ENCODE data around the gene CHPF. TPM values are rescaled to one million over a fixed set of nuclear protein-coding genes. Genes with fewer than 3 reads are reported as not detected.
A peak's percentile ranks its signal among the peaks of the same experiment; 100 is the strongest.

The CHPF gene
- total and polyA plus RNA-seq, 2 experiments from 2014 or later: 174 to 533 TPM

- Histone ChIP-seq H3K9ac (peak overlapping the region; percentile 99; the same call in 1 of the 2 replicates), H4K20me1 (ENCODE audit: insufficient read depth) (no peaks in the 10 kb centered on the region), H3K79me2 (ENCODE audit: insufficient read depth) (peaks cover 26% of the 10 kb centered on the region), H3K4me1 (ENCODE audit: insufficient read depth) (peaks cover 13% of the 10 kb centered on the region), H3K9me3 (ENCODE audit: low read depth) (no peaks in the 10 kb centered on the region), H2AFZ (no peak overlapping the region), H3F3A (ENCODE audit: insufficient read depth) (no peaks in the 10 kb centered on the region), H3K4me2 (ENCODE audit: unreplicated experiment) (peak overlapping the region; percentile 95), H3K4me3 (peak overlapping the region; percentile 97), H3K27me3 (replicated peaks; ENCODE audit: insufficient read depth) (no peaks in the 10 kb centered on the region), H3K9me2 (ENCODE audit: insufficient read depth) (no peaks in the 10 kb centered on the region), H3K27ac (no peak overlapping the region), H3K36me3 (ENCODE audit: low read depth) (peaks cover 4% of the 10 kb centered on the region; the same call in 1 of the 2 replicates)
- DNase-seq: peak; percentile 46
- in situ Hi-C loops (cut with MboI): no loop called here
- WGBS, 2 experiments (ENCODE audit: low coverage in 1 of 2, low lambda C conversion rate in 2 of 2, missing lambda C conversion rate in 2 of 2): 75 to 82% methylated on average over 2 of the region's 2 CpGs
- TF ChIP-seq EZH2phosphoT487 (IDR thresholded peaks at IDR 0.05; ENCODE audit: insufficient read depth, low read depth): no peak
- no peak for TF ChIP-seq EZH2 (IDR thresholded peaks at IDR 0.05; ENCODE audit: insufficient read depth, poor library complexity, severe bottlenecking)
Measured at GRCh38 chr2:219500135-219500534, 43.5 kb downstream of the CHPF start.

- Histone ChIP-seq H2AFZ (no peak overlapping the region; the same call in 1 of the 2 replicates), H3K79me2 (ENCODE audit: insufficient read depth) (peaks cover 26% of the 10 kb centered on the region), H4K20me1 (ENCODE audit: insufficient read depth) (no peaks in the 10 kb centered on the region), H3K4me2 (ENCODE audit: unreplicated experiment) (peak overlapping the region; percentile 95), H3K36me3 (ENCODE audit: low read depth) (peaks cover 4% of the 10 kb centered on the region; the same call in 1 of the 2 replicates), H3K4me1 (ENCODE audit: insufficient read depth) (peaks cover 13% of the 10 kb centered on the region), H3F3A (ENCODE audit: insufficient read depth) (no peaks in the 10 kb centered on the region), H3K4me3 (peak overlapping the region; percentile 97), H3K27ac (no peak overlapping the region), H3K9me3 (ENCODE audit: low read depth) (no peaks in the 10 kb centered on the region), H3K27me3 (replicated peaks; ENCODE audit: insufficient read depth) (no peaks in the 10 kb centered on the region), H3K9ac (peak overlapping the region; percentile 99), H3K9me2 (ENCODE audit: insufficient read depth) (no peaks in the 10 kb centered on the region)
- in situ Hi-C loops (cut with MboI): no loop called here
- whole genome bisulfite sequencing, 2 experiments (ENCODE audit: low coverage in 1 of 2, low lambda C conversion rate in 2 of 2, missing lambda C conversion rate in 2 of 2): 0 to 3% methylated on average over 1 of the region's 1 CpG
- peak; percentile 27 for DNase-seq
- no peak for TF ChIP-seq EZH2 (IDR thresholded peaks at IDR 0.05; ENCODE audit: insufficient read depth, poor library complexity, severe bottlenecking)
- no peak for TF ChIP-seq EZH2phosphoT487 (IDR thresholded peaks at IDR 0.05; ENCODE audit: insufficient read depth, low read depth)
Measured at GRCh38 chr2:219499555-219499954, 44.1 kb downstream of the CHPF start.

- H3K9ac ChIP-seq: peak overlapping the region; percentile 99
- in situ Hi-C loops (cut with MboI): no loop called here
- H3K79me2 ChIP-seq (ENCODE audit: insufficient read depth): peaks cover 26% of the 10 kb centered on the region
- peak overlapping the region; percentile 97 for H3K4me3 ChIP-seq
- H3K4me2 ChIP-seq (ENCODE audit: unreplicated experiment): peak overlapping the region; percentile 95
- H3K9me3 ChIP-seq (ENCODE audit: low read depth): no peaks in the 10 kb centered on the region
- peak overlapping the region; percentile 93 for H2AFZ ChIP-seq
- peaks cover 4% of the 10 kb centered on the region; the same call in 1 of the 2 replicates for H3K36me3 ChIP-seq (ENCODE audit: low read depth)
- H3K9me2 ChIP-seq (ENCODE audit: insufficient read depth): no peaks in the 10 kb centered on the region
- H3F3A ChIP-seq (ENCODE audit: insufficient read depth): no peaks in the 10 kb centered on the region
- TF ChIP-seq EZH2phosphoT487 (IDR thresholded peaks at IDR 0.05; ENCODE audit: insufficient read depth, low read depth): no peak
- TF ChIP-seq EZH2 (IDR thresholded peaks at IDR 0.05; ENCODE audit: insufficient read depth, poor library complexity, severe bottlenecking): no peak
- H4K20me1 ChIP-seq (ENCODE audit: insufficient read depth): no peaks in the 10 kb centered on the region
- DNase-seq: no peak
- H3K27me3 ChIP-seq (replicated peaks; ENCODE audit: insufficient read depth): no peaks in the 10 kb centered on the region
- H3K4me1 ChIP-seq (ENCODE audit: insufficient read depth): peaks cover 13% of the 10 kb centered on the region
- peak overlapping the region; percentile 81 for H3K27ac ChIP-seq
- WGBS, 2 experiments (ENCODE audit: low coverage in 1 of 2, low lambda C conversion rate in 2 of 2, missing lambda C conversion rate in 2 of 2): 0 to 2% methylated on average over 3 of the region's 3 CpGs
Measured at GRCh38 chr2:219499058-219499307, 44.6 kb downstream of the CHPF start.

DNA sequence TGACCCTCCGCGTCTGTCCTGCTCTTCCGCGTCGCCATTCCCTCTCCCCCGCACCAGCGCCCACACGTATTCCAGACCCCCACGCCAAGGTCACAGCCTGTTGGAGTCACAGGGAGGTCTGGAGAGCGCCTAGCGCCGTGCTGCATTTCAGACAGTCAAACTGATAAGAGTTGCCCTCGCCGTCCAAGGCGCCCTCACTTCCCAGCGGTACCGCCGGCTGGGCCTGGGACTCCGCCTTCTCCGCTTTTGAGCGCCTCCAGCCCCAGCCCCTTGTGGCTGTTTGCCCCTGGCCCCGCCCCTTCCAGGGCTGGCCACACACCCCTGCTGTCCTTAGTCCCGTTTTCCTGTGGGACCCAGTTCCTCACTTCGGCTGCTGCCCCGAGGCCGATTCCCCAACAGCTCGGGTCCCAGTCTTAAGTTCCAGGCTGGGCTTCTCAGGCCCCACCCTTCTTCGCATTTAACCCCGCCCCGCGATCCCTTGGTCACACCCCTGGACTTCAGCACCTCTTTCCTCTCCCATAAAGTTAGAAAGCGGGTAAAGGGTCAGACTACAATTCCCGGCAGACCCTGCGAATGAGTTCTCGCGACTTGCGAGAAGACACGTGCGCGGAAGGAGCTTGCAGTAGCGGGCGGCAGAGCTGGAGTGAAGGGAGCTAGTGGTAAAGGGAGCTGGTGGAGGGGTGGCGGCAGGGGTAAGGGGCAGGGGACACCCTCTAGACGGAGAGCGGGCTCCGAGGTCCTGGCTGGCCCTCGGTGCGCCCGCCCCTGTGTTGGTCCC, 45.1 kb downstream of the CHPF start, which contains the start of gene GMPPA:
Gene GMPPA, plus strand, starts transcription at position 612 of the 778 bp plus-strand sequence. CDS start 1,085 bp downstream, outside the sequence.
- peaks cover 2% of the 10 kb centered on the region; the same call in 1 of the 2 replicates for H3K36me3 ChIP-seq (ENCODE audit: low read depth)
- H3K4me2 ChIP-seq (ENCODE audit: unreplicated experiment): peak within 1 kb of the TSS; percentile 95
- H3K4me3 ChIP-seq: peak within 1 kb of the TSS; percentile 97
- no peaks in the 10 kb centered on the region for H3K9me2 ChIP-seq (ENCODE audit: insufficient read depth)
- H3K27ac ChIP-seq: peak within 1 kb of the TSS; percentile 81
- H3K4me1 ChIP-seq (ENCODE audit: insufficient read depth): peaks cover 13% of the 10 kb centered on the region
- peak; percentile 99 for DNase-seq
- no peaks in the 10 kb centered on the region for H3K27me3 ChIP-seq (replicated peaks; ENCODE audit: insufficient read depth)
- H3K9me3 ChIP-seq (ENCODE audit: low read depth): no peaks in the 10 kb centered on the region
- no peaks in the 10 kb centered on the region for H4K20me1 ChIP-seq (ENCODE audit: insufficient read depth)
- peak within 1 kb of the TSS; percentile 93 for H2AFZ ChIP-seq
- TF ChIP-seq EZH2phosphoT487 (IDR thresholded peaks at IDR 0.05; ENCODE audit: insufficient read depth, low read depth): no peak
- TF ChIP-seq EZH2 (IDR thresholded peaks at IDR 0.05; ENCODE audit: insufficient read depth, poor library complexity, severe bottlenecking): no peak
- no peaks in the 10 kb centered on the region for H3F3A ChIP-seq (ENCODE audit: insufficient read depth)
- in situ Hi-C loops (cut with MboI): no loop called here
- WGBS, 2 experiments (ENCODE audit: low coverage in 1 of 2, low lambda C conversion rate in 2 of 2, missing lambda C conversion rate in 2 of 2): 1% methylated on average over 33 to 48 of the region's 49 CpGs
- H3K9ac ChIP-seq: peak within 1 kb of the TSS; percentile 99
- peaks cover 26% of the 10 kb centered on the region for H3K79me2 ChIP-seq (ENCODE audit: insufficient read depth)
